GM12865 (cell line): Measurements from ENCODE around the gene SPTBN2.
A peak's percentile ranks its signal among the peaks of the same experiment; 100 is the strongest.

Source experiments
- DNase-seq: peaks from one replicate; pipeline ENCODE4 v3.0.0; 2010; ENCODE audit warnings: low read depth
- H3K4me3 ChIP-seq: 2 replicates; pipeline ENCODE4 v1.5.1; 2011; ENCODE audit warnings: mild to moderate bottlenecking, low read depth, low read length, control low read depth
- CTCF ChIP-seq: IDR thresholded peaks from 2 replicates; pipeline ENCODE4 v1.5.1; 2011; ENCODE audit warnings: low read length, control low read depth, low read depth, inconsistent platforms; ENCODE audit not compliant: insufficient read depth; ENCODE audit errors: missing control alignments

The SPTBN2 gene

GRCh38 chr11:66696146-66696545, 32.9 kb downstream of the SPTBN2 start:
- TF ChIP-seq CTCF, result no peak
- DNase-seq, result no peak
- H3K4me3 ChIP-seq, result no peak overlapping the region

- DNase-seq, result peak; percentile 91
- no peak overlapping the region for H3K4me3 ChIP-seq
- peak; percentile 93 for TF ChIP-seq CTCF
Observed at GRCh38 chr11:66694732-66695207, 34.2 kb downstream of the SPTBN2 start.

- DNase-seq, result no peak
- H3K4me3 ChIP-seq, result no peak overlapping the region
- no peak for TF ChIP-seq CTCF
Observed at GRCh38 chr11:66694056-66694410, 35.0 kb downstream of the SPTBN2 start.

GRCh38 chr11:66693356-66694055, 35.5 kb downstream of the SPTBN2 start:
- no peak overlapping the region for H3K4me3 ChIP-seq
- DNase-seq, result no peak
- no peak for TF ChIP-seq CTCF

GRCh38 chr11:66692871-66693331, 36.1 kb downstream of the SPTBN2 start:
- DNase-seq, result no peak
- H3K4me3 ChIP-seq, result no peak overlapping the region
- no peak for TF ChIP-seq CTCF

GRCh38 chr11:66692446-66692845, 36.6 kb downstream of the SPTBN2 start:
- no peak for DNase-seq
- TF ChIP-seq CTCF, result no peak
- H3K4me3 ChIP-seq, result no peak overlapping the region
